ENCODE measurements around the gene DYNLT3. TPM values are rescaled to one million over a fixed set of nuclear protein-coding genes. Genes with fewer than 3 reads are reported as not detected.

DYNLT3 gene
- polyA plus RNA-seq, 2 of the 4 experiments (the other 2 are of a cell fraction), result 26.8 to 27.3 TPM

GRCh38 chrX:37862851-37863250, 15.5 kb upstream of the DYNLT3 start (continued):
- TF ChIP-seq CBX2 (IDR thresholded peaks at IDR 0.05; ENCODE audit: borderline replicate concordance, low read depth), result no peak
- TF ChIP-seq, protein P1, sequence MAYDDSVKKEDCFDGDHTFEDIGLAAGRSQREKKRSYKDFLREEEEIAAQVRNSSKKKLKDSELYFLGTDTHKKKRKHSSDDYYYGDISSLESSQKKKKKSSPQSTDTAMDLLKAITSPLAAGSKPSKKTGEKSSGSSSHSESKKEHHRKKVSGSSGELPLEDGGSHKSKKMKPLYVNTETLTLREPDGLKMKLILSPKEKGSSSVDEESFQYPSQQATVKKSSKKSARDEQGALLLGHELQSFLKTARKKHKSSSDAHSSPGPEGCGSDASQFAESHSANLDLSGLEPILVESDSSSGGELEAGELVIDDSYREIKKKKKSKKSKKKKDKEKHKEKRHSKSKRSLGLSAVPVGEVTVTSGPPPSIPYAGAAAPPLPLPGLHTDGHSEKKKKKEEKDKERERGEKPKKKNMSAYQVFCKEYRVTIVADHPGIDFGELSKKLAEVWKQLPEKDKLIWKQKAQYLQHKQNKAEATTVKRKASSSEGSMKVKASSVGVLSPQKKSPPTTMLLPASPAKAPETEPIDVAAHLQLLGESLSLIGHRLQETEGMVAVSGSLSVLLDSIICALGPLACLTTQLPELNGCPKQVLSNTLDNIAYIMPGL (CRISPR knock-in tag; IDR thresholded peaks at IDR 0.05; ENCODE audit: borderline replicate concordance), result no peak

GRCh38 chrX:37860721-37861120, 13.3 kb upstream of the DYNLT3 start:
- Histone ChIP-seq H3K4me2 (no peak overlapping the region), H3K4me3 (no peak overlapping the region), H3K4me1 (no peaks in the 10 kb centered on the region), H3K27ac (no peak overlapping the region), H3K9me3 (no peaks in the 10 kb centered on the region)
- no peak for DNase-seq (ENCODE audit: low read depth in 1 of 2, low spot score in 1 of 2)
- ChIA-PET POLR2A (no interaction called here), CTCF (no interaction called here)
- ATAC-seq, result no peak
- FAIRE-seq, result no peak
- TF ChIP-seq TP53 (CRISPR knock-in tag; IDR thresholded peaks at IDR 0.05), result no peak
- WGBS (ENCODE audit: missing lambda C conversion rate), result 72% methylated on average over 6 of the region's 6 CpGs

GRCh38 chrX:37854748-37855147, 7.4 kb upstream of the DYNLT3 start:
- H3K4me1 ChIP-seq, result no peaks in the 10 kb centered on the region
- no peak for TF ChIP-seq KDM5A (IDR thresholded peaks at IDR 0.05)
- no peak overlapping the region for H3K4me3 ChIP-seq
- H3K27ac ChIP-seq, result no peak overlapping the region
- H3K9me3 ChIP-seq, result no peaks in the 10 kb centered on the region
- ChIA-PET CTCF (interaction anchor here (0.7 to 0.9 kb wide), 2 partner anchors 10 to 313 kb away, joined by 3 read pairs; no protein-coding TSS in a partner anchor), POLR2A (no interaction called here)
- H3K4me2 ChIP-seq, result no peak overlapping the region
- no peak for DNase-seq (ENCODE audit: low read depth in 1 of 2, low spot score in 1 of 2)
- ATAC-seq, result no peak
- no peak for FAIRE-seq
- WGBS (ENCODE audit: missing lambda C conversion rate), result 53% methylated on average over 2 of the region's 2 CpGs

GRCh38 chrX:37854148-37854547, 6.8 kb upstream of the DYNLT3 start:
- POLR2A ChIA-PET, result no interaction called here
- Histone ChIP-seq H3K4me1 (no peaks in the 10 kb centered on the region), H3K4me2 (no peak overlapping the region), H3K9me3 (no peaks in the 10 kb centered on the region), H3K4me3 (no peak overlapping the region), H3K27ac (no peak overlapping the region)
- ATAC-seq (no peak), FAIRE-seq (no peak), DNase-seq (ENCODE audit: low read depth in 1 of 2, low spot score in 1 of 2) (no peak)
- CTCF ChIA-PET, result interaction anchor here (0.9 kb wide), 1 partner anchor 10 kb away, joined by 3 read pairs; no protein-coding TSS in a partner anchor
- WGBS (ENCODE audit: missing lambda C conversion rate), result 54% methylated on average over 3 of the region's 3 CpGs
- TF ChIP-seq CHD4 (IDR thresholded peaks at IDR 0.05; ENCODE audit: borderline replicate concordance) (no peak), EP300 (IDR thresholded peaks at IDR 0.05) (no peak), BHLHE40 (IDR thresholded peaks at IDR 0.05; ENCODE audit: low read depth, low read length) (no peak), GATA3 (IDR thresholded peaks at IDR 0.05; ENCODE audit: borderline replicate concordance) (no peak), ZFP36 (IDR thresholded peaks at IDR 0.05; ENCODE audit: borderline replicate concordance, partially characterized antibody) (no peak), JUNB (IDR thresholded peaks at IDR 0.05) (no peak)

GRCh38 chrX:37847733-37848197, 394 bp upstream of the DYNLT3 start:
- H3K4me2 ChIP-seq, result peak overlapping the region; percentile 72
- no peaks in the 10 kb centered on the region for H3K9me3 ChIP-seq
- H3K4me3 ChIP-seq, result peak overlapping the region; percentile 89
- TF ChIP-seq RARB (CRISPR knock-in tag; IDR thresholded peaks at IDR 0.05) (no peak), JUN (IDR thresholded peaks at IDR 0.05) (peak in 1 of 2 experiments; percentile 20; a peak in 1 of 5 replicates)
- no peak for DNase-seq (ENCODE audit: low read depth in 1 of 2, low spot score in 1 of 2)
- peak overlapping the region; percentile 87 to 90 for H3K27ac ChIP-seq
- FAIRE-seq, result peak; percentile 92
- ATAC-seq, result no peak
- 10% methylated on average over 5 of the region's 5 CpGs for WGBS (ENCODE audit: missing lambda C conversion rate)
- ChIA-PET CTCF (no interaction called here), POLR2A (no interaction called here)
- peaks cover 14% of the 10 kb centered on the region; the same call in 2 of the 3 replicates for H3K4me1 ChIP-seq

DNA sequence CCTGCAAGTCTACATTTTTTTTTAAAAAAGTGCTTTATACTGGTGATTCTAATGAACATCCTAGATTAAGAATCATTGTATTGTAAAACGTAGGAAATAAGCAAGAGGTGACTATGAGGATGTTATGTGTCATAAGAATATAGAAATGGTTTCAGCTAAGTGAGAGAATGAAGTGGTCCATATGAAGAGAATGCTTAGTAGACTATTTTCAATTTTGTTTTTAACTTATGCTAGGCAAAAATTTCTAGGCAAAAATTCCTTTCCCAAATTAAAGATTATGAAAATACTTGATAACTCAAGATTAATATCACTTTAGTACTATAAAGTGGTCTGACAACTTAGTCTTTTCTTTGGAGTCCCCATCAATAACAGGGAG, 825 bp downstream of the DYNLT3 start:
- TF ChIP-seq, protein P1 (CRISPR knock-in tag; IDR thresholded peaks at IDR 0.05; ENCODE audit: borderline replicate concordance), result no peak
- TF ChIP-seq MAFK (IDR thresholded peaks at IDR 0.05; ENCODE audit: partially characterized antibody), result peak; percentile 56
- TF ChIP-seq SMC3 (IDR thresholded peaks at IDR 0.05), result no peak
- no peak for TF ChIP-seq HOXB13 (CRISPR knock-in tag; IDR thresholded peaks at IDR 0.05; ENCODE audit: low read depth)
- TF ChIP-seq RFX5 (IDR thresholded peaks at IDR 0.05), result no peak
- TF ChIP-seq RNF2 (IDR thresholded peaks at IDR 0.05; ENCODE audit: borderline replicate concordance, low read depth), result no peak
- no peak for TF ChIP-seq NFE2L2 (conservative IDR thresholded peaks at IDR 0.05; ENCODE audit: low read length)
- ATAC-seq, result no peak
- CTCF ChIA-PET, result interaction anchor here (1.1 kb wide), 1 partner anchor 102 kb away, joined by 3 read pairs; no protein-coding TSS in a partner anchor
- Histone ChIP-seq H3K4me2 (peak overlapping the region; percentile 72), H3K4me3 (peak overlapping the region; percentile 89), H3K27ac (peak overlapping the region; percentile 87 to 90; a peak in 5 of 6 replicates), H3K4me1 (peaks cover 14% of the 10 kb centered on the region; the same call in 2 of the 3 replicates), H3K9me3 (no peaks in the 10 kb centered on the region)
- 39% methylated on average over 1 of the region's 1 CpG for WGBS (ENCODE audit: missing lambda C conversion rate)
- no peak for DNase-seq (ENCODE audit: low read depth in 1 of 2, low spot score in 1 of 2)
- POLR2A ChIA-PET, result no interaction called here
- FAIRE-seq, result no peak
